ENCODE measurements around the gene RFWD3.

RFWD3 gene, protein sequence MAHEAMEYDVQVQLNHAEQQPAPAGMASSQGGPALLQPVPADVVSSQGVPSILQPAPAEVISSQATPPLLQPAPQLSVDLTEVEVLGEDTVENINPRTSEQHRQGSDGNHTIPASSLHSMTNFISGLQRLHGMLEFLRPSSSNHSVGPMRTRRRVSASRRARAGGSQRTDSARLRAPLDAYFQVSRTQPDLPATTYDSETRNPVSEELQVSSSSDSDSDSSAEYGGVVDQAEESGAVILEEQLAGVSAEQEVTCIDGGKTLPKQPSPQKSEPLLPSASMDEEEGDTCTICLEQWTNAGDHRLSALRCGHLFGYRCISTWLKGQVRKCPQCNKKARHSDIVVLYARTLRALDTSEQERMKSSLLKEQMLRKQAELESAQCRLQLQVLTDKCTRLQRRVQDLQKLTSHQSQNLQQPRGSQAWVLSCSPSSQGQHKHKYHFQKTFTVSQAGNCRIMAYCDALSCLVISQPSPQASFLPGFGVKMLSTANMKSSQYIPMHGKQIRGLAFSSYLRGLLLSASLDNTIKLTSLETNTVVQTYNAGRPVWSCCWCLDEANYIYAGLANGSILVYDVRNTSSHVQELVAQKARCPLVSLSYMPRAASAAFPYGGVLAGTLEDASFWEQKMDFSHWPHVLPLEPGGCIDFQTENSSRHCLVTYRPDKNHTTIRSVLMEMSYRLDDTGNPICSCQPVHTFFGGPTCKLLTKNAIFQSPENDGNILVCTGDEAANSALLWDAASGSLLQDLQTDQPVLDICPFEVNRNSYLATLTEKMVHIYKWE

GRCh38 chr16:74666425-74667254, at the start of gene RFWD3:
TSS of gene RFWD3 (minus strand) at chr16:74666877. CDS start at chr16:74661449, 5,428 bp downstream.
- in situ Hi-C loops (cut with HindIII; ENCODE audit: low sequenced_read_pairs): no loop called here

DNA sequence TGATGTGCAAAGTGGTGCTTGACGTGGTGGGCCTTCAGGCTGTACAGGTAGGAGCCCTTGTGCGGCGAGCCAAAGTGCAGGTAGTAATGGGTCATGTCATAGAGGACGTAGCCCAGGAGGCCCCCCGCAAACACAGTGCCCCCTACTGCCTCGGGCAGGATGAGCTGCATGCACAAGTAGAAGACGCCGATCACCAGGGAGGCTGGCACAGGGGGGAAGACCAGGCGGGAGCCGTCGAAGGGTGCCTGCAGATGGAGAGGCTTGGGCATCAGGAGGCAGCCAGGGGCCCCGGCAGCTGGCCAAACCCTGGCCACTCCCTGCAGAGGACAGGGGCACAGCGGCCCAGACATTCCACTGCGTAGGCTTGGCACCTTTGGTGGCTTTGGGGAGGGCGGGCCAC, 49.7 kb upstream of the RFWD3 start:
- in situ Hi-C loops (cut with HindIII; ENCODE audit: low sequenced_read_pairs): no loop called here

- in situ Hi-C loops (cut with HindIII; ENCODE audit: low sequenced_read_pairs): no loop called here
These were observed 47.2 kb upstream of the RFWD3 start for GRCh38 chr16:74713876-74714275.

DNA sequence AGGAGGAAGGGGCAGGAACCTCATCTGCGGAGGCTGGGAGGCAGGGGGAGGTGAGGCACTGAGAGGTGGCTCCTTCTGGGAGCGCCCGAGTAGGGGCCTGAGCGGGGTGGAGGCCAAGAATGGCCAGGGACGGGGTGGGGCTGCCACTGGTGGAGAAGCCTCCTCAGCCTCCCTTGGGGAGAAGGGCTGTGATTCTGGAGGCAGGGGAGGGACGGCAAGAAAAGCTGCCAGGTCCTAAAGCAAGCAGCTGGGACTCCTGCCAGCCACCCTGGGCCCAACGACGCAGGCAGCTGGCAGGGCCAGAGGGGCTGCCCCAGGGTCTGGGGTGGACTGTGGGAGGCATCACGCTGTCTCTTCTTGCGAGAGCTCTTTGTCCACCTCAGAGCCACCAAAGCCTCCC, 46.6 kb upstream of the RFWD3 start:
- in situ Hi-C loops (cut with HindIII; ENCODE audit: low sequenced_read_pairs): no loop called here

DNA sequence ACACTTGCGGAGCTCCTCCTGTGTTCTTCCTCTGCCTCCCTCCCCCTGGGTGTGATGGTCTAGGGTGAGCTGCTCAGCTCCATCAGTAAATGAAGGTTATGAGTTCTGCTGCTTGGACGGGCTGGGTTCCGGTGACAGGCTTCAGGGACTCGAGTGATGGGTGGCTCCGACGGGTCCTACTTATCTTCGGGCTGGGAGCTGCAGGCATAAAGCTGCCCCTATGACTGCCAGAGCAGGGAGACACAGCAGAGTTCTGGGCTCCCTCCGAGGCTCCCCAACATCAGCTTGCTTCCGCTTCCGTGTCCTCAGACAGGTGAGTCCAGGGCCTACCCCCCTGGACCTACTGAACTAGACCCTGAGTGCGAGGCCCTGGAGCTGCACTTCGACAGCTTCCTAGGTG, 45.3 kb upstream of the RFWD3 start:
- in situ Hi-C loops (cut with HindIII; ENCODE audit: low sequenced_read_pairs): no loop called here

GRCh38 chr16:74710401-74710800, 43.7 kb upstream of the RFWD3 start:
- in situ Hi-C loops (cut with HindIII; ENCODE audit: low sequenced_read_pairs): no loop called here

GRCh38 chr16:74709441-74709877, 42.8 kb upstream of the RFWD3 start:
- in situ Hi-C loops (cut with HindIII; ENCODE audit: low sequenced_read_pairs): no loop called here

- in situ Hi-C loops (cut with HindIII; ENCODE audit: low sequenced_read_pairs): loop anchor here (5.0 kb wide), 1 partner anchor 97 kb away; no protein-coding TSS in a partner anchor
These were observed 34.0 kb upstream of the RFWD3 start, which contains the start of gene MLKL for GRCh38 chr16:74700438-74701225. TSS of gene MLKL (minus strand) at chr16:74700862. CDS start at chr16:74695757, 5,105 bp downstream.

DNA sequence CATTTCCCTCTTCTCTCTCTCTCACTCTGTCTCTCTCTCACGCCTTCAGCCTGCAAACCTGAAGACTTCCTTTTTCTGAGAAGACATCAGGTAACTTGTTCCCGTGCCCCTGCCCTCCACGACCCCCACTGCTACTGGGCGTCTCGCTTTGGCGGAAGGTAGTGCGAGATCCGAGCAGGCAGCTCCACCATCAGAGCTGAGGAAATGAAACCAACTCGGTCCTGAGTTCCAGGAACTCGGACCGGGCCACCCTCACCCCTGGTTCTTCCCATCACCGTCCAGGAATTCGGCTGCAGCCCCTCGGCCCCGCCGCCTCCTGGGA, 33.4 kb upstream of the RFWD3 start:
- in situ Hi-C loops (cut with HindIII; ENCODE audit: low sequenced_read_pairs): loop anchor here (5.0 kb wide), 1 partner anchor 97 kb away; no protein-coding TSS in a partner anchor

- in situ Hi-C loops (cut with HindIII; ENCODE audit: low sequenced_read_pairs): loop anchor here (5.0 kb wide), 1 partner anchor 98 kb away; no protein-coding TSS in a partner anchor
These were observed 33.0 kb upstream of the RFWD3 start for GRCh38 chr16:74699666-74700065.

GRCh38 chr16:74698222-74698621, 31.5 kb upstream of the RFWD3 start:
- in situ Hi-C loops (cut with HindIII; ENCODE audit: low sequenced_read_pairs): no loop called here

- in situ Hi-C loops (cut with HindIII; ENCODE audit: low sequenced_read_pairs): no loop called here
These were observed 29.1 kb upstream of the RFWD3 start for GRCh38 chr16:74695450-74696422.

DNA sequence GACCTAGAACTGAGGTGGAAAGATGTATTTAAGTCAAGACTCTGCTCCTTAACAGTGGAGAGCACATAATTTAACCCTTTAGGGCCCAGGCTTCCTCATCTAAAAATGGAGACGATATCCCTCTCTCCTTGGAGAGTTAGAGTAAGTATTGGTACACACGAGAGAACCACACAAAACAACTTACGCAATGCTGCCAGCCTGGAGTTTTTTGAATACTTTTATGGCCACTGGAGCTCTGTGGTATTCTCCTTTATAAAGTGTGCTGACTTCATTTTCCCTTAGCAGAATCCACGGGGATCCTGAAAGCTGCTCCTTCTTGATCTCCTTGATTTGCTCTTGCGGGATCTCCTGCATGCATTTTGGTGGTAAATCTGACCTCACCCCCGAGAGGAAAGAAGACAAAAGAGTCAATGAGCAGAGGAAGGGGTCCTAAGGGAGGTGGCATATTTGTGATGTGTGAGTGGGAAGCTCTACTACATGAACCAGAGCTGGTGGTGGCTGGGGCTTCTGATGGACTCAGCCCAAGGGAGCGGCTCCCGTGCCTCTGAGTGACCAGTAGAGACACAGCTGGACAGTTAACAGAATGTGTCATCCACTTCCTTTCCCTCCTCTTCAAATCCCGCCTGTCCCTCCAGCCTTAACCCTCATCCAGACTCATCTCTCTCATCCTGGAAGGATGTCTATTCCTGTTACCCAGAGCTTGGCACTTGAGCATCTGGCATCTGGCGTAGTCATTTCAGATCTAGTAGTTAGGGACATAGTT, 24.6 kb upstream of the RFWD3 start:
- in situ Hi-C loops (cut with HindIII; ENCODE audit: low sequenced_read_pairs): no loop called here

DNA sequence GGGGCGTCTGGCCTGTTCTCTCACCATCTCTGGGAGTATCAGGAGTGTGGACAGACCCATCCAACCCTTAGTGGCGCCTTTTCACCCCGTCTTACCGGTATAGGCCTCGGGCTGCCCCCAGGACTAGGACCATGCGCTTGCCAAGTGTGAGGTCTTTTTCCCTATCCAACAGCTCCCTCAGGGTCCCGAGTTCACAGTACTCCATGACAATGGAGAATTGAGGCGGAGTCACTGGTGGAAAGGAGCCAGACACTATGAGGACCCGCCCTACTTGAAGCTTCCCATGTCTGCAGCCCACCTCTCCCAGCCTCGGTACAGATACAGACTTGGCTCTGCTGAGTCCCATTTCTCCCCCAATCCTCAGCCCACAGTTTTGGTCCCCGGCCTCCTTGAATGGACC, 15.9 kb upstream of the RFWD3 start:
- in situ Hi-C loops (cut with HindIII; ENCODE audit: low sequenced_read_pairs): no loop called here

GRCh38 chr16:74680681-74681080, 14.0 kb upstream of the RFWD3 start:
- in situ Hi-C loops (cut with HindIII; ENCODE audit: low sequenced_read_pairs): no loop called here

DNA sequence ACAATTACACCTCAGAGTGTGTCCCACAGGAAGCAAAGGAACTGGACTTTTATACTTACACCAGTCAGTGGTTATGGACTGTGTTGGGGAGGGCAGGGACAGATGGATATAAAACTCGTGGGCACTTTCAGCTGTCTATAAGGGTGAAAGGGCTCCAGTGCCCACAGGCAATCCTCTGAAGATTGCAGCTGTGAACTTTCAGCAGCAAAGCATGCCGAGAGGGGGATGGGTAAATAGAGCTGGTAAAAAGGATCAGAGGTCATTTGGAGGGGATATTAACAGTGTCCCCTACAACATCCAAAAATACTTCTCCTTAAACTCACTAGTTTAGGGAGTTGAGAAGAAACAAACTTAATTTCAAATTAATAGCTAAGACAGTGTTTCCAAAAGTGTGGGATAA, 13.3 kb upstream of the RFWD3 start:
- in situ Hi-C loops (cut with HindIII; ENCODE audit: low sequenced_read_pairs): no loop called here

- in situ Hi-C loops (cut with HindIII; ENCODE audit: low sequenced_read_pairs): no loop called here
These were observed 11.2 kb upstream of the RFWD3 start for GRCh38 chr16:74677868-74678267.

GRCh38 chr16:74673876-74674275, 7.2 kb upstream of the RFWD3 start:
- in situ Hi-C loops (cut with HindIII; ENCODE audit: low sequenced_read_pairs): no loop called here
